ENCODE results near the gene SLC22A5. TPM values are rescaled to one million over a fixed set of nuclear protein-coding genes. Genes with fewer than 3 reads are reported as not detected.

Gene SLC22A5
- total and polyA plus RNA-seq, 2 donors (not counting 3 experiments of a cell fraction or from before 2014, with no cell fraction given) = 3.6 to 9.3 TPM

GRCh38 chr5:132364319-132364718 lies 5.2 kb upstream of the SLC22A5 start:
- Histone ChIP-seq H3K27me3 (ENCODE audit: control insufficient read depth in 2 of 2, insufficient read depth in 2 of 2, low read length in 2 of 2) (no peaks in the 10 kb centered on the region), H3K79me2 (ENCODE audit: control insufficient read depth, insufficient read depth, low read length) (no peaks in the 10 kb centered on the region), H2AFZ (ENCODE audit: low read depth, low read length) (no peak overlapping the region), H3K9me1 (replicated peaks; ENCODE audit: control insufficient read depth, extremely low read depth, insufficient read depth, low read length) (no peaks in the 10 kb centered on the region), H3K27ac (ENCODE audit: insufficient read depth, low read depth, low read length) (no peak overlapping the region), H3K9ac (replicated peaks; ENCODE audit: extremely low read depth, insufficient read depth, low read length) (no peak overlapping the region), H3K36me3 (ENCODE audit: control insufficient read depth in 2 of 2, extremely low read depth in 1 of 2, insufficient read depth in 2 of 2, low read length in 2 of 2) (no peaks in the 10 kb centered on the region), H3K9me3 (replicated peaks; ENCODE audit: control insufficient read depth, insufficient read depth, low read length) (no peaks in the 10 kb centered on the region), H3K4me2 (ENCODE audit: insufficient read depth, low read length) (no peak overlapping the region), H3K4me3 (replicated peaks in 1 of 3; ENCODE audit: insufficient read depth in 1 of 3, low read depth in 1 of 3, low read length in 3 of 3) (no peak overlapping the region), H3K4me1 (ENCODE audit: control insufficient read depth, extremely low read depth, insufficient read depth, low read length) (peaks cover 4% of the 10 kb centered on the region), H4K20me1 (replicated peaks; ENCODE audit: control insufficient read depth, extremely low read depth, insufficient read depth, low read length) (no peaks in the 10 kb centered on the region)
- intact Hi-C loops (cut with micrococcal nuclease) = no loop called here
- ChIA-PET POLR2A (no interaction called here), CTCF (no interaction called here)
- DNase-seq (ENCODE audit: low read depth, low spot score) = no peak
- BruUV-seq (replicated peaks) = no TSS peak
- FAIRE-seq = no peak
- TF ChIP-seq GATA2 (IDR thresholded peaks at IDR 0.05; ENCODE audit: insufficient read depth, insufficient read length, low read depth, low read length) = no peak
- dilution Hi-C loops (cut with MboI; ENCODE audit: extremely low pct_ligation_motif_present, low sequenced_read_pairs) = no loop called here

- Histone ChIP-seq H3K4me2 (ENCODE audit: insufficient read depth, low read length) (no peak overlapping the region), H4K20me1 (replicated peaks; ENCODE audit: control insufficient read depth, extremely low read depth, insufficient read depth, low read length) (no peaks in the 10 kb centered on the region), H3K9me3 (replicated peaks; ENCODE audit: control insufficient read depth, insufficient read depth, low read length) (no peaks in the 10 kb centered on the region), H3K36me3 (ENCODE audit: control insufficient read depth in 2 of 2, extremely low read depth in 1 of 2, insufficient read depth in 2 of 2, low read length in 2 of 2) (no peaks in the 10 kb centered on the region), H3K4me1 (ENCODE audit: control insufficient read depth, extremely low read depth, insufficient read depth, low read length) (peaks cover 5% of the 10 kb centered on the region), H3K27ac (ENCODE audit: insufficient read depth, low read depth, low read length) (no peak overlapping the region), H3K9me1 (replicated peaks; ENCODE audit: control insufficient read depth, extremely low read depth, insufficient read depth, low read length) (no peaks in the 10 kb centered on the region), H3K27me3 (ENCODE audit: control insufficient read depth in 2 of 2, insufficient read depth in 2 of 2, low read length in 2 of 2) (no peaks in the 10 kb centered on the region), H3K4me3 (replicated peaks in 1 of 3; ENCODE audit: insufficient read depth in 1 of 3, low read depth in 1 of 3, low read length in 3 of 3) (no peak overlapping the region), H3K9ac (replicated peaks; ENCODE audit: extremely low read depth, insufficient read depth, low read length) (no peak overlapping the region), H3K79me2 (ENCODE audit: control insufficient read depth, insufficient read depth, low read length) (no peaks in the 10 kb centered on the region), H2AFZ (ENCODE audit: low read depth, low read length) (no peak overlapping the region)
- CTCF ChIA-PET = interaction anchor here (4.7 kb wide), 1 partner anchor 128 kb away, joined by 32 read pairs; no protein-coding TSS in a partner anchor
- POLR2A ChIA-PET = no interaction called here
- dilution Hi-C loops (cut with MboI; ENCODE audit: extremely low pct_ligation_motif_present, low sequenced_read_pairs) = no loop called here
- FAIRE-seq (no peak), DNase-seq (ENCODE audit: low read depth, low spot score) (no peak)
- no TSS peak for BruUV-seq (replicated peaks)
- intact Hi-C loops (cut with micrococcal nuclease) = no loop called here
- TF ChIP-seq FOS (IDR thresholded peaks at IDR 0.05; ENCODE audit: borderline replicate concordance, insufficient read depth, low read length) (no peak), JUN (IDR thresholded peaks at IDR 0.05; ENCODE audit: borderline replicate concordance, insufficient read depth, insufficient read length, low read depth) (no peak), EZH2 (IDR thresholded peaks at IDR 0.05; ENCODE audit: borderline replicate concordance, low read depth, low read length, severe bottlenecking) (no peak), POLR2AphosphoS5 (IDR thresholded peaks at IDR 0.05; ENCODE audit: insufficient read depth, low read depth, low read length) (no peak), CTCF (IDR thresholded peaks at IDR 0.05; ENCODE audit: extremely low read depth in 1 of 2, insufficient read depth in 1 of 2, low read depth in 1 of 2, low read length in 2 of 2) (no peak), GATA2 (IDR thresholded peaks at IDR 0.05; ENCODE audit: insufficient read depth, insufficient read length, low read depth, low read length) (no peak), POLR2A (IDR thresholded peaks at IDR 0.05; ENCODE audit: low read depth, low read length) (no peak), MYC (IDR thresholded peaks at IDR 0.05; ENCODE audit: low read depth, low read length) (no peak)
- TF ChIP-seq, protein P1, sequence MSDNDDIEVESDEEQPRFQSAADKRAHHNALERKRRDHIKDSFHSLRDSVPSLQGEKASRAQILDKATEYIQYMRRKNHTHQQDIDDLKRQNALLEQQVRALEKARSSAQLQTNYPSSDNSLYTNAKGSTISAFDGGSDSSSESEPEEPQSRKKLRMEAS (IDR thresholded peaks at IDR 0.05; ENCODE audit: insufficient read depth, insufficient read length) = no peak
Measured at GRCh38 chr5:132365213-132365612, 4.3 kb upstream of the SLC22A5 start.
